Kidney (tissue), 14 donors: ENCODE measurements around the gene CFAP65. TPM values are rescaled to one million over a fixed set of nuclear protein-coding genes. Genes with fewer than 3 reads are reported as not detected.

Experiments
- DNase-seq, 5 donors: peaks; one replicate each; pipeline ENCODE4 v3.0.0-alpha.2; 2013 to 2020
- FAIRE-seq: peaks from 2 replicates; lab custom pipeline; 2012; peaks lifted over from hg19 to GRCh38; lab: Jason Lieb, UNC
- H3K27ac ChIP-seq, 2 donors: one replicate each; pipeline ENCODE4 v1.7.0; 2013; ENCODE audit warnings: low read depth in 2 of 2, low read length in 2 of 2, inconsistent platforms in 1 of 2
- H3K27me3 ChIP-seq: one replicate; pipeline ENCODE4 v1.7.1; 2013; ENCODE audit warnings: low read length, inconsistent platforms; ENCODE audit not compliant: control insufficient read depth, insufficient read depth
- H3K36me3 ChIP-seq, 3 donors: one replicate each; pipeline versions ENCODE4 v1.7.0 to v1.7.1; 2013; ENCODE audit warnings: low read length in 3 of 3, control low read depth in 1 of 3, inconsistent platforms in 1 of 3; ENCODE audit not compliant: insufficient read depth in 3 of 3, control insufficient read depth in 2 of 3
- H3K4me1 ChIP-seq, 3 donors: one replicate each; pipeline versions ENCODE4 v1.7.0 to v1.7.1; 2013; ENCODE audit warnings: low read length in 3 of 3, inconsistent platforms in 1 of 3, low read depth in 1 of 3; ENCODE audit not compliant: control insufficient read depth in 2 of 3, insufficient read depth in 2 of 3
- H3K4me3 ChIP-seq, 3 donors: one replicate each; pipeline versions ENCODE4 v1.7.0 to v1.8.1; 2013; ENCODE audit warnings: low read length in 3 of 3, control low read depth in 1 of 3, inconsistent platforms in 1 of 3
- H3K9ac ChIP-seq, 3 donors: one replicate each; pipeline versions ENCODE4 v1.7.0 to v1.7.1; 2013; ENCODE audit warnings: low read length in 3 of 3, control low read depth in 1 of 3, inconsistent platforms in 1 of 3
- H3K9me3 ChIP-seq, 3 donors: one replicate each; pipeline versions ENCODE4 v1.7.0 to v1.7.1; 2013; ENCODE audit warnings: low read length in 3 of 3, control low read depth in 1 of 3, inconsistent platforms in 1 of 3; ENCODE audit not compliant: control insufficient read depth in 2 of 3, insufficient read depth in 1 of 3
- intact Hi-C: fragments of 100-400 bp; cut with DNase I; formaldehyde crosslinking; loops from one replicate; pipeline ENCODE4 v1.11.1; 2022
- polyA plus RNA-seq: library from polyadenylated mRNA; stranded (reverse); fragments of 350-450 nt; fragmentation: Illumina TruSeq; extraction: RNeasy Lipid Tissue Mini Kit (QIAGEN cat#74804); gene quantifications from one replicate; pipeline ENCODE4 v1.2.3, GENCODE V29; 2014; ENCODE audit warnings: low read depth, low replicate concordance; ENCODE audit not compliant: insufficient read depth
- total RNA-seq: library from RNA; stranded (reverse); fragmentation: NEBNext Ultra II Directional; extraction: Animal tissue kit (Norgen Biotek cat#: 25700); gene quantifications from one replicate; pipeline ENCODE4 v1.2.1, GENCODE V29; 2021
- TF ChIP-seq, protein P1 (sequence below): IDR thresholded peaks from 3 replicates; pipeline ENCODE4 v1.5.1; 2012; ENCODE audit warnings: mild to moderate bottlenecking, moderate library complexity, borderline replicate concordance; ENCODE audit not compliant: insufficient read depth; ENCODE audit errors: extremely low read depth
- donor health status: control.
- donor health status: control.
- donor health status: control.
- donor health status: control.
- donor health status: control.
- donor health status: DM: yes; HTN: yes; CAD: no.
- donor health status: Normal renal cell carcinoma (clear cell type).

The CFAP65 gene
- total and polyA plus RNA-seq, 2 donors from 2014 or later: 0.73 to 2.0 TPM

DNA sequence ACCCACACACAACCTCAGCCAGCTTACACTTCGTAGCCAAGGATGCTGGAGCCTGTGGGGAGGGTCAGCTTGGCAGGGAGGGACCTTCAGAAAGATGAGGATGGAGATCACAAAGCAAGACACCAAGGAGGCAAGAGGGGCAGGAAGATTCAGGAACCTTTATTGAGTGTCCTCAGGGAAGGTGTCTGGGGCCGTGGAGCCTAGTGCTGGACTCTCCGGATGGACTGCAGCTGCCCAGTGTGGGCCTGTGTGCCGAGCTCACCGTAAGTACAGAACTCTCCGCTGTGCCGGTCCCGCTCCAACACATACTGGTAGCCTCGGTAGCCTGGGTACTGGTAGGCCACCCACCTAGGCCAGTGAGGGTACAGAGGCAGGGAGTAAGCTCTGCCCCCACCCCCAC, 51.3 kb downstream of the CFAP65 start:
- H3K36me3 ChIP-seq: no peaks in the 10 kb centered on the region
- no peak overlapping the region for H3K9ac ChIP-seq
- H3K4me1 ChIP-seq: peaks cover 0 to 7% (median 0%) of the 10 kb centered on the region in 3 donors
- H3K9me3 ChIP-seq: no peaks in the 10 kb centered on the region
- no peak for FAIRE-seq
- no peak overlapping the region for H3K27ac ChIP-seq
- no peak for DNase-seq
- intact Hi-C loops: no loop called here
- H3K4me3 ChIP-seq: no peak overlapping the region
- TF ChIP-seq, protein P1, sequence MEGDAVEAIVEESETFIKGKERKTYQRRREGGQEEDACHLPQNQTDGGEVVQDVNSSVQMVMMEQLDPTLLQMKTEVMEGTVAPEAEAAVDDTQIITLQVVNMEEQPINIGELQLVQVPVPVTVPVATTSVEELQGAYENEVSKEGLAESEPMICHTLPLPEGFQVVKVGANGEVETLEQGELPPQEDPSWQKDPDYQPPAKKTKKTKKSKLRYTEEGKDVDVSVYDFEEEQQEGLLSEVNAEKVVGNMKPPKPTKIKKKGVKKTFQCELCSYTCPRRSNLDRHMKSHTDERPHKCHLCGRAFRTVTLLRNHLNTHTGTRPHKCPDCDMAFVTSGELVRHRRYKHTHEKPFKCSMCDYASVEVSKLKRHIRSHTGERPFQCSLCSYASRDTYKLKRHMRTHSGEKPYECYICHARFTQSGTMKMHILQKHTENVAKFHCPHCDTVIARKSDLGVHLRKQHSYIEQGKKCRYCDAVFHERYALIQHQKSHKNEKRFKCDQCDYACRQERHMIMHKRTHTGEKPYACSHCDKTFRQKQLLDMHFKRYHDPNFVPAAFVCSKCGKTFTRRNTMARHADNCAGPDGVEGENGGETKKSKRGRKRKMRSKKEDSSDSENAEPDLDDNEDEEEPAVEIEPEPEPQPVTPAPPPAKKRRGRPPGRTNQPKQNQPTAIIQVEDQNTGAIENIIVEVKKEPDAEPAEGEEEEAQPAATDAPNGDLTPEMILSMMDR: no peak
- peaks cover 72% of the 10 kb centered on the region for H3K27me3 ChIP-seq

DNA sequence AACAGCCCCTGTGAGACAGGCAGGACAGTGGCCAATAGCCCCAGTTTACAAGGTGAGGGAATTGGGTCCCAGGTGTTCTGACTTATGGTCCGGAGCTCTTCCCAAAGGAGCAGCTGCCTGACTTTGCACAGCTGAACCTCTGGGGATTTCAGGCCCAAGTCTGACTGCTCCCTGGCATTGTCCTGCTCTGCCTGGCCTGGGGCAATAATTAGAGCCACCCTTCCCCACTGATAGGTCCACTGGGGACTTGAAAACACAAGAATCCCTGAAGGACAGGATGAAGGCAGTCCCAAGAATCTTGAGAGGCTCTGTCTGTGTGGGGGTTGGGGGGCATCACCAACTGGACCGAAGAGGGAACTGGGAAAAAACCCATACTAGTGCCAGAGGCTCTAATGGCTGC, 52.7 kb downstream of the CFAP65 start:
- TF ChIP-seq, protein P1: no peak
- peaks cover 0 to 5% (median 0%) of the 10 kb centered on the region in 3 donors for H3K4me1 ChIP-seq
- H3K27ac ChIP-seq: no peak overlapping the region
- H3K27me3 ChIP-seq: peaks cover 71% of the 10 kb centered on the region
- DNase-seq (no peak), FAIRE-seq (no peak)
- H3K9ac ChIP-seq: no peak overlapping the region
- intact Hi-C loops: no loop called here
- H3K4me3 ChIP-seq: no peak overlapping the region
- H3K36me3 ChIP-seq: no peaks in the 10 kb centered on the region
- H3K9me3 ChIP-seq: no peaks in the 10 kb centered on the region

DNA sequence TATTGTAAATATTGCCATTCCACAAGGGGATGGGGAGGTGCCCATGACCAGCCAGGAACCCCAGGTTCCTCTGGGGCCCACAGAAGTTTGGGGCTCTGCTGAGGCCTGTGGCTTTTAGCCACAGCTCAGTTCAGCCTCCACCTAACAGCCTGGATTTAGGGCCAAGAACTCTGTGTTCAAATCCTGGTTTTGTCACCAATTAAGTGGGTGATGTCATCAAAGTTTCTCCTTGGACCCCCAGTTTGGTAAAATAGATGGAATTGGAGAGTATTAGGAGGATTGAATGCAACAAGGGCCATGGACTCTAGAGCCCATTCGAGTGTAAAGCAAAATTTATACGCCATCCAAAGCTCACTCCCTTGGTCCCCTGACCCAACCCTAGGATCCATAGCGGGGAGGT, 53.2 kb downstream of the CFAP65 start:
- H3K4me3 ChIP-seq: no peak overlapping the region
- H3K9ac ChIP-seq: no peak overlapping the region
- no peak overlapping the region for H3K27ac ChIP-seq
- FAIRE-seq (no peak), DNase-seq (no peak)
- intact Hi-C loops: no loop called here
- no peaks in the 10 kb centered on the region for H3K9me3 ChIP-seq
- TF ChIP-seq, protein P1: no peak
- peaks cover 0 to 2% (median 0%) of the 10 kb centered on the region in 3 donors for H3K4me1 ChIP-seq
- H3K36me3 ChIP-seq: no peaks in the 10 kb centered on the region
- peaks cover 75% of the 10 kb centered on the region for H3K27me3 ChIP-seq
